Ramos (cell line): ENCODE results near the gene ATG101.

Experiments used
- in situ Hi-C: fragments of 300-500 bp; cut with MboI; formaldehyde crosslinking; loops from one replicate; pipeline ENCODE4 v1.14.3; 2022; ENCODE audit warnings: low sequenced_read_pairs; ENCODE audit not compliant: unreplicated experiment

Gene ATG101

DNA sequence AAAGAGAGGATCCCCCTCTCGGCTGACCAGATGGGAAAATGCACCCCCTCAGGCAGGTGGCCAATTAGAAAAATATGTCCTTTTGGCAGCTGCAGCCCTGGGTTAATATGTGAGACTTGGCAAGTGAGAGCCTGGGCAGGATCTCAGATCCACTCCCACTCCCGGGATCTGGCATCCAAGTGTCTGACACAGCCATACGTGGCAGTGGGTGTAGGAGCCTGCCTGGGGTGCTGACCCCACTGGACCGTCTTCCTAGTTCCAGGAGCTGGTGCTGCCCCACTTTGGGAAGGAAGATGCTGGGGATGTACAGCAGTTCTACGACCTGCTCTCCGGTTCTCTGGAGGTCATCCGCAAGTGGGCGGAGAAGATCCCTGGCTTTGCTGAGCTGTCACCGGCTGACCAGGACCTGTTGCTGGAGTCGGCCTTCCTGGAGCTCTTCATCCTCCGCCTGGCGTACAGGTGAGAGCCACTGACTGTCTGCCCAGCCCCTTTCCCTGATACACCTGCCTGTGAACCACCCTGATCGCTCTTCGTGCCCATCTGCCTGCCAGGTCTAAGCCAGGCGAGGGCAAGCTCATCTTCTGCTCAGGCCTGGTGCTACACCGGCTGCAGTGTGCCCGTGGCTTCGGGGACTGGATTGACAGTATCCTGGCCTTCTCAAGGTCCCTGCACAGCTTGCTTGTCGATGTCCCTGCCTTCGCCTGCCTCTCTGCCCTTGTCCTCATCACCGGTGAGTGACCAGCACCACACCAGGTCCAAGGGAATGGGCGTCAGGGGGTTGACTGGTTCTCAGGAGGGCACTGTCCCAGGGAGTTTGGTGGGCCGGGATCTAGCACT, 12.8 kb upstream of the ATG101 start:
- in situ Hi-C loops = no loop called here

GRCh38 chr12:52057638-52058576, 11.9 kb upstream of the ATG101 start:
- in situ Hi-C loops = no loop called here

- in situ Hi-C loops = no loop called here
Observed at GRCh38 chr12:52058631-52059361, 11.0 kb upstream of the ATG101 start.

- in situ Hi-C loops = no loop called here
Observed at GRCh38 chr12:52059582-52060497, 9.9 kb upstream of the ATG101 start.

DNA sequence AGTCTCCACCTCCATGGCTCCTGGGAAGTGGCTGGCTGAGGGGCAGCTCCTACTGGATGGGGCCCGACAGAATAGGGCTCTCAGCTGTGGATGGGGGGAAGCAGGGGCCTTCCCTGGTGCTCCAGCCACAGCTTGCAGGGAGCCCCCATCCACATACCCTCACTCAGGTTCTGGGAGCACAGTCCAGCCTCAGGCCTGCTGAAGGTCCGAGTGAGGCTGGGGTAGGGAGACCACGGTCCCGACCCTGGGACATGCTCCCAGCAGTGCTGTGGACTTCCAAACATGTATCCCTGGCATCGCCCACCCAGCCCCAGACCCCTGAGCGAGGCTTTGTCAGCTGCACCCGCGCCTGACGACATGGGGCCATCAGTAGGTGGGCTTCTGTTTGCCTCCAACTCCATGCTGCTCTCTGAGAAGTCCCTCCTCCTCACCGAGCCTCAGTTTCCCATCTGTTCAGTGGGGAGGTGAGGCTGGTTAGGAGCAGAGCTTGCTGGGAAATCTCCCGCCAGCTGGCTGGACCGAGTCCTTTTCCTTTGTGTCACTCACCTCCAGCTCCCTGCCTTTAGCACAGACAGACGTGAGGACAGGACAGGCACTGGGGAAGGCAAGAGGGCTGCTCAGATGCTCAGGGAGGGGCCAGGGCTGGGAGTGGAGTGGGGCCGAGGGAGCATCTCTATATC, 9.1 kb upstream of the ATG101 start:
- in situ Hi-C loops = no loop called here

DNA sequence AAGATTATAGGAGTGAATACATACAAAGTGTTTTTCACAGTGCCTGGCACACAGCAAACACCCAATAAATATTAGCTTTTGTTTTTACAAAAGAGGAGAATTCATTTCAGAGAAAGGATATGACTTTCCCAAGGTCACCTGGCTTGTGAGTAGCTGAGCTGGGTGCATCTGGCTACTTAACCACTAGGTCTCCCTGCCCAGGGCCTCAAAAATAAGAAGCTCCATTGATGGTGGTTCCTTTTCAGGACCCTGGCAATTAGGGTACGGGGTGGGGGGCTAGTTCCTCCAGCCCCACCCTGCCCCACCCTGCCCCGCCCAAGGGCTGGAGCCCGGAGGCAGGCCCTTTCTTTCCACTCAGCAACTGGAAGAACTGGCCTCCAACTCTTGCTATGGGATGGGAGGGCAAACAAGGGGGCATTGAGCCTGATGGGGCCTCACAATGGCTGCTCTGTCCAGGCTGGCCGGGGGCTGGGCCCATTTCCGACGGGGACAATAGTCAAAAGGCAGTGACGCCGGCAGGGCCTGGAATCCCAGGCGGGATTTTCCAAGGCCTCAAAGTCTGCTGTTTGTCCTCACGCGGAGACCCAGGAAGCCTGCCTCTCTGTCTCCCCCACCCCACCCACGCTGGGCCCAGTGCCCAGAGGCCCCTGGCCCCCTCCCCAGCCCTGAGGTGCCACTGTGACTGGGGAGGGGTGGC, 8.2 kb upstream of the ATG101 start:
- in situ Hi-C loops = no loop called here

DNA sequence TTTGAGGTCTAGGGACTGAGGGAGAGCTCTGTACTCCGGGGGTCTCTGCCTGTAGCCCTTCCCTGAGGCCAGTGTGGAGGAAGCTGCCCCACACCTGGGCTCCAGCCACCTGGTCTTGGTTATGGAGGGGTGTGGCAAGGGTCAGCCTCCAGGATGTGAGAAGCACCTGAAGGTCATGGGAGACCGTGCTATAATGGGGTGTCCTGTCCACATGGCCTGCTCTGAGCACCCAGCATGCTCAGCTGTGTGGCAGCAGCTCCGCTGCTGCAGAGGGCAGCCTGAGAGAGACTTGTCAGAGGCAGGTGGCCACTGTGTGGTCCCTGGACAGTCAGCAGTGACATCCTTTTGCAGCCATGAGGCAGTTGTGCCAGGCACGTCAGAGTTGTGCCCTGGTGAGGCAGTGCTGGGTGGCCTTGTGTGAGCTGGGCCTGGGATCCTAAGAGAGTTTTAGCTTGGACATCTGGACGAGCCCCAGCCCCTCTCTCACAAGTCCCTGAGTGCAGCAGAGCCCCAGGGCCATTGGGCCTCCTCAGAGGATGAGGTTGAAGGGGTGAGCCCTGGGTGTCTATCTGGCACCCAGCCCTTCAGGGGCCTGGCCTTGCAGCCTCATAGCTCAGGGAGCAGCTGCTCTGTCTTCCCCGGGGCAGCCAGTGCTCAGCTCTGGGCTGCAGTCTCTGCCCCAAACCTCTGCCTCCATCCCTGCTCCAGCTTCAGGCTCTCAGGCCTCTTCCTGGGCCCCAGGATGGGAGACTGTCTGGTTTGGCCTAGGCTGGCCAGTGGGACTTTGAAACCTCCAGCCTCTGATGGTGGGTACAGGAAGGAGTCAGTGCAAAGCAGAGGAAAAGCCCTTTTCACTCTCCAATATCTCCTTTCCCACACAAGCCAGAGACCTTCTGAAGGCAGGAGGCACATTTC, 7.4 kb upstream of the ATG101 start:
- in situ Hi-C loops = no loop called here

DNA sequence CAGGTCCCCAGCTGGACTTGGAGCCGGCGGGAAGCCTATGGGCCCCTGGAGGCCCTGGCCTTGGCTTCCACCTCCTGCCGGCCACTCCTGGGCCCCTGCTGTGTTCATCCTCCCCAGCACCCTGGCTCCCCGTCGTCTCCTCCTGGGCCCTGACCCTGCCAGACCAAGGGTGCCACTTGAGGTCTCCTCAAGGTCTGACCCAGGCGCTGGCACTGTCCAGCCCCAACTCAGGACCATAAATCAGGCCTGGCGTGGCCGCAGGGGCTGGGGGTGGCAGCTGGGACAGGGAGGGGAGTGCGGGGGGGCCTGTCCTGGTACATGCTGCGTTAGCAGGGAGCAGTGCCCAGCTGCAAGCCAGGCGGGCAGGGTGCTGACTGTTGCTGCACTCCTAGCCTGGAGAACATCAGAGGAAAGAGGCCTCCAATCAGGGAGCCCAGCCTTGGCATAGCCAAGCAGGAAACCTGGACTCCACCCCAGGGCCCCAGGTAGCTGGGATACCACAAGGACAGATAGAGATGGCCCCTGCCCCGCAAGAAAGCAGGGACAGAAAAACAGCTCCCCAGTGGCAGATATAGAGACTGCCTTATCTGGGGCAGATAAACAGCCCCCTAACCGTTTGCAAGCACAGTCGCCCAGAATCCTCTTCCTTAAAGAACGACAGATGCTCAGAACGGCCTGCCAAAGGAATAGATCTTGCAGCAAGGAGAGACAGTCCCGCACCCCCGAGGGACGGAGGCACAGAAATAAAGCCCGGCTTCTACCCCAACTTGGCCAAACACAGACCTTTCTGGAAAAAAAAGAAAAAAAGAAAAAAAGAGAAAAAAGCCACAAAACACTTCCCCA, 6.5 kb upstream of the ATG101 start:
- in situ Hi-C loops = no loop called here

DNA sequence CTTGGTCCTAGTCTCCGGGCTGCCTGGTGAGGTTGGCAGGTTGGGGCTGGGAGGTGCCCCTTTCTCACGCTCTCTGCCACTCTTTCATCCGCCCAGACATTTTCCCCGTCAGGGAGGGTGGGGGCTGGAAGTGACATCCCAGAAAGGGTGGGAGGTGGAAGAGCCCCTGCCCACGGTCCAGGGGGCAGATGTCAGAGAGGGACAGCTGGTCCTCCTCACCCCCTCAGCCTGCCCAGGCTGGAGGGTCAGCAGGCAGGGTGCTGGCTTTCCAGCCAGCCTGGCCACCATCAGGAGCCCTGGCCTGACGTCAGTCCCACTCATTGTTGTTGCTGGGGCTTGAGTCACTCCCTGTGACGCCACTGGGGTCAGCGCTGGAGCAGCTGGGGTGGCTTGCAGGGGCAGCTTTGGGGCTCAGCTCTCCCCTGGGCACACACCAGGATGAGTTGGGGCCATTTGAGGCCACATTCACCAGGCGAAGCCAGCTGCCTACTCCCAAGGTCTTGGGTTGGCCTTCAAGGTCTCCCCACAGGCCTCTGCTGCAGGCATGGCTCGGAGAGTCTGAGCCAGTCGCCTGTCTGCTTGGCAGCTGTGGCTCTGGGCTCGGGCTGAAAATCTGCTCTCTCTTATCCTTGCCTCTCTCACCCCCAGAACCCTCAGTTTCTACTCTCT, 5.7 kb upstream of the ATG101 start:
- in situ Hi-C loops = no loop called here

DNA sequence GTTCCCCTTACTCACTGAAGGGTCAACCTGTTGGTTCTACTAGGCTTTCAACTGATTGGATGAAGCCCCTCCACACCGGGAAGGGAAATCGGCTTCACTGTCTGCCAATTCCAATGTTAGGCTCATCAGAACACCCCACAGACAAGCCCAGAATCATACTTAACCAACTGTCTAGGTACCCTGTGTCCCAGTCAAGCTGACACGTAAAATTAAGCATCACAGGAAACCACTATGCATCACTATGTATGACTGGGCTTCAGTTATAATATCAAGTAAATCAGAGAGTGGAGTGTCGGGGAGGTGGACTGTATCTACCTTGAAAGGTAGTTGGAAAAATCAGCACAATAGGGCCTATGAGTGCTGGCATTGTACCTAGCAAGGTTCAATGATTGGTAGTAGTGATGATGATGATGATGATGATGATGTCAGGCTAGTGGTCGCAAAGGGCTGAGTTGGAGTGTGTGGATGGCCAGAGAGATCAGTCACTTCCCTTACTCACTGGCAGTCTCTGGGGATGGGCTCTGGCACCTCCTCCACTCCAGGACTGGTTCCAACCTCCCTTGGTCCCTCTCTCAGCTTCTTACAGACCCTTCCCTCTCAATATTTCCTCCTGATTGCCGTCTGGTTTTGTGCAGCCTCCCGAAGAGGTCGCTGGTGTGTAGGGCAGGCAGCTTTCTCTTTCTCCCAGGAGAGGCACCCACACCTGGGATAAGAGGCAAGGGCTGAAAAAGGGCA, 3.3 kb upstream of the ATG101 start:
- in situ Hi-C loops = no loop called here

DNA sequence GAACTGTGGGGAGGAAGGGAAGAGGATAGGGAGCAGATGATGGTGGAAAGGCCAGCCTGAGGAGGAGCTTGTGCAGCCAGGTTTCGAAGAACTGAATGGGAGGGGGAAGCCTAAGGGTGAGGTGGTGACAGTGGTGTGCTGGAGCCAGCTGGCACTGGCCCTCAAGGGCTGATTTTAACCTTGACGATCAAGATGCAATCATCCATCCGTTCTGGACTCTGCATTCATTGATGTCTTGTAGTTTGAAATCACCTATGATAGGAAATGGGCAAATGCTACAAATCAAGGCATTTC, 2.8 kb upstream of the ATG101 start:
- in situ Hi-C loops = no loop called here

DNA sequence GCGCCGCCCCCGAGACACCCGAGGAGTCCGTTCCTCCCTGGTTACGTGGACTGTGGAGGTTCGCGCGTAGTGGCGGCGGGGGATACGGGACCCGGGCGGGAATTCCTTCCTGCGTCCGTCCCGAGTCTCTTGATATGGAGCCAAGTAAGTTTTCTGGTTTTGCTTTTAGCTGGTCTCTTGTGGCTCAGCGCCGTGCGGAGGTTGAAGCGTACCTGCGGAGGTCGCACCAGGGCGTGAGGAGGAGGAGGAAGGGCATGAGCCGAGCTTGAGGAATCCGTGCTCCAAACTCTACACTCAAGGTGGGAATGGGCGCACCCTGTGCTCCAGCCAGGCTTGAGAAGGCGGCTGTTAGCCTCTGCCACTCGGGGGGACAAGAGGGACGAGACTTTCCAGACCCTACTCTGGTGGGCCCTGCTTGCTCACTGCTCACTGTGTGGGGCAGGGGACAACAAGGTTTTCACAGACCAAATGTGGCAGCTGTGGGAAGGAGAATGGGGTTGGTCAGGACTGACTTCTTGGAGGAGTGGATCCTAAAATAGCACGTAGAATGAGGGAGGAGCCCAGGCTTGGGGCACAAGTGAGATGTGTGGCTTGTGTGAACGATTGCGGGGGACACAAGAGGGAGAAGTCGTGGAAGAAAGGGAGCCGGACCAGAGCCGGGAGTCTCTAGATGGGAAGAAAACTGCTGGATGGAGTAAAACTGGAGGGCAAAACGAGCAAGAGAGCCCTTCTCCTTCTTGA, 577 bp downstream of the ATG101 start:
- in situ Hi-C loops = no loop called here

- in situ Hi-C loops = no loop called here
Observed at GRCh38 chr12:52073531-52074381, 4.0 kb downstream of the ATG101 start.
